ENCODE data around the gene ANO4. TPM values are rescaled to one million over a fixed set of nuclear protein-coding genes. Genes with fewer than 3 reads are reported as not detected.

The ANO4 gene
- not detected for total RNA-seq
- not detected for total RNA-seq (2013)

DNA sequence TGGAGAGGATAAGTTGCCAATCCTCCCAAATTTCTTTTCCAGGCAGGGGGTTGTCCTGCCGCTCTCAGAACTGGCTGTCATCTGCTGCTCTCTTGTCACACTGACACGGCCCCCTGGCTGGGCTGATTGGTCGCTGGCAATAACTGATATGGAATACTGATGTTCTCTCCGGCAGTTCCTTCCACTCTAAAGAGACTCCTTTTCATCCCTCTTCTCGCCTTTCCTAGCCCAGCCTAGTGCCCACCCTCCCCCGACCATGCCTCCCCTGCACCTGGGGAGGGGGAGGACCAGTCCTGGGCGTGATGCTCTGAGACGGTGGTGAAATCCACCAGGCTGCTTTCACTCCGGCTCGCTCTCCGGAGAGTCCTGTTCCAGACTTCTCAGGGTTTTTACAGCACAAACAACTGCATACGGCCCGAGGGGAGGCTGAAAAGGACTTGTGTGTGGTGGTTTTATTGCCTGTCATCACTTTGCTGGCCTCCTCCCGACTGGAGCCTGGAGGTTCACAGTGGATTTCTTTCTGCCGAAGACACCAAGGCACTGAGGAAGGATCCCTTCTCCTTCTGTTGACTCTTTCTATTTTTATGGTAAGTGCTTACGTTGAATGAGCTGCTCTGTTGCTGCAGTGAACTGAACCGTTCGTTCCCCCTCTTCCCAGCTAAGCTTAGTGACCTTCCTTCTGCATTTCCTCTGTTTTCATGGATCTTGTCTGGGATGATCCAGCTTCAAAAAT is at the start of gene ANO4:
Gene ANO4, plus strand, starts transcription at position 336 of the 733 bp plus-strand sequence. CDS start 107,010 bp downstream, outside the sequence.
- Mint-ChIP-seq H3K27ac (no peak within 1 kb of the TSS), H3K9me3 (peaks cover 3 to 4% of the 10 kb centered on the region in 2 donors), H3K4me1 (no peaks in the 10 kb centered on the region), H3K27me3 (ENCODE audit: low read depth in 2 of 2) (peaks cover 5 to 12% of the 10 kb centered on the region in 2 donors), H3K36me3 (no peaks in the 10 kb centered on the region), H3K4me3 (no peak within 1 kb of the TSS)
- WGBS (ENCODE audit: insufficient coverage) = 14% methylated on average over 16 of the region's 18 CpGs
- Histone ChIP-seq H3K36me3 (ENCODE audit: control insufficient read depth, insufficient read depth, low read length) (no peaks in the 10 kb centered on the region), H3K27ac (ENCODE audit: low read length) (no peak within 1 kb of the TSS), H3K4me3 (ENCODE audit: low read length) (no peak within 1 kb of the TSS), H3K9me3 (ENCODE audit: control insufficient read depth, insufficient read depth, low read length) (no peaks in the 10 kb centered on the region), H3K27me3 (ENCODE audit: control insufficient read depth, insufficient read depth, low read length) (no peaks in the 10 kb centered on the region), H3K4me1 (ENCODE audit: control insufficient read depth, insufficient read depth, low read length) (no peaks in the 10 kb centered on the region)
- ATAC-seq (no peak), DNase-seq (no peak)
- intact Hi-C loops (cut with micrococcal nuclease) = no loop called here
- TF ChIP-seq, protein P1, sequence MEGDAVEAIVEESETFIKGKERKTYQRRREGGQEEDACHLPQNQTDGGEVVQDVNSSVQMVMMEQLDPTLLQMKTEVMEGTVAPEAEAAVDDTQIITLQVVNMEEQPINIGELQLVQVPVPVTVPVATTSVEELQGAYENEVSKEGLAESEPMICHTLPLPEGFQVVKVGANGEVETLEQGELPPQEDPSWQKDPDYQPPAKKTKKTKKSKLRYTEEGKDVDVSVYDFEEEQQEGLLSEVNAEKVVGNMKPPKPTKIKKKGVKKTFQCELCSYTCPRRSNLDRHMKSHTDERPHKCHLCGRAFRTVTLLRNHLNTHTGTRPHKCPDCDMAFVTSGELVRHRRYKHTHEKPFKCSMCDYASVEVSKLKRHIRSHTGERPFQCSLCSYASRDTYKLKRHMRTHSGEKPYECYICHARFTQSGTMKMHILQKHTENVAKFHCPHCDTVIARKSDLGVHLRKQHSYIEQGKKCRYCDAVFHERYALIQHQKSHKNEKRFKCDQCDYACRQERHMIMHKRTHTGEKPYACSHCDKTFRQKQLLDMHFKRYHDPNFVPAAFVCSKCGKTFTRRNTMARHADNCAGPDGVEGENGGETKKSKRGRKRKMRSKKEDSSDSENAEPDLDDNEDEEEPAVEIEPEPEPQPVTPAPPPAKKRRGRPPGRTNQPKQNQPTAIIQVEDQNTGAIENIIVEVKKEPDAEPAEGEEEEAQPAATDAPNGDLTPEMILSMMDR (IDR thresholded peaks at IDR 0.05) = no peak

DNA sequence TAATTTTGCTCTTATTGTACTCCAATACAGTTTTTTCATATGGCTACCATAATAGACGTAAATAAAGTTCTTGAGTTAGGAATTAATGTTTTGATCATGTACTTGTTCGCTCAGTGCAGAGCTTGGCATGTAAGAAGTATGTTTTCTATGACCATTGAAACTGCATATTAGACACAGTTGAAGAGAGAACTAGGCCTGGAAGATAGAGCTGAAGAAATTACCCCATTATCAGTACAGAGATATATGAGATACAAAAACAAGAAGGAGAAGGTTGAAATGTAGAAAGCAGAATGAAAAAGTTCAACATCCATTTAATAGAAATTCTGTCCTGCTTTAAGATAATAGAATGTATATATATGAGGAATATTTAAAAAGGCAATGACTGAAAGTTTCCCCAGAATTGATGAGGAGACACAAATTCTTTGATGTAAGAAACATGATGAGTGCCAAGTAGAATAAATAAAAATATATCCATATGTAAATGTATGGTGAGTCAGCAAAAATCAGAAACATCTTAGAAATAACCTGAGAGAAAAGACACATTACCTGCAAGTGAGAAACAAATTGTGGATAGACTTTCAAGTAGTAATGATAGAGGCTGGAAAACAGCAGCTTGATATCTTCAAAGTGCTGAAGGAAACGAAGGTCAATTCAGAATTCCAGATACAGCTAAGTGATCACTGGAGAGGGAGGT is 49.1 kb upstream of the ANO4 start:
- Histone ChIP-seq H3K27ac (ENCODE audit: low read length) (no peak overlapping the region), H3K36me3 (ENCODE audit: control insufficient read depth, insufficient read depth, low read length) (no peaks in the 10 kb centered on the region), H3K4me3 (ENCODE audit: low read length) (no peak overlapping the region), H3K9me3 (ENCODE audit: control insufficient read depth, insufficient read depth, low read length) (no peaks in the 10 kb centered on the region), H3K27me3 (ENCODE audit: control insufficient read depth, insufficient read depth, low read length) (no peaks in the 10 kb centered on the region), H3K4me1 (ENCODE audit: control insufficient read depth, insufficient read depth, low read length) (no peaks in the 10 kb centered on the region)
- Mint-ChIP-seq H3K27me3 (ENCODE audit: low read depth in 2 of 2) (peaks cover 0 to 3% of the 10 kb centered on the region in 2 donors), H3K9me3 (peaks cover 0 to 5% of the 10 kb centered on the region in 2 donors), H3K36me3 (no peaks in the 10 kb centered on the region), H3K4me3 (no peak overlapping the region), H3K27ac (no peak overlapping the region), H3K4me1 (no peaks in the 10 kb centered on the region)
- TF ChIP-seq, protein P1 (IDR thresholded peaks at IDR 0.05) = no peak
- no peak for DNase-seq
- 84% methylated on average over 3 of the region's 3 CpGs for WGBS (ENCODE audit: insufficient coverage)
- intact Hi-C loops (cut with micrococcal nuclease) = no loop called here
- ATAC-seq = no peak

DNA sequence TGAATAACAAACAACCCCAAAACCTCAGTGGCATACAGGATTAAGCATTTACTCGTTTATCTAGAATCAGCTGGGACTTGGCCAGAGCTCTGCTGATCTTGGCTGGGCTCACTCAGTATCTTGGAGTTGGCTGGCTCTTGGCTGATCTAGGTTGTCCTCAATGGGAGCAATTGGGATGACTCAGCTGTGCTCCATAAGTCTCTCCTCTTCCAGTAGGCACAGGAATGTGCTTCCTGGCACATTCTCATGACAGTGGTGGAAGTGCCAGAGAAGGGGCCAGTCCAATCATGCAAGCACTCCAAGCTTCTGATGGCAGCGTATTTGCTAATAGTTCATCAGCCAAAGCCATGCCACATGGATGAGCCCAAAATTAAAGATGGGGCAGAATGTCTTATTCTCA is 41.7 kb upstream of the ANO4 start:
- TF ChIP-seq, protein P1 (IDR thresholded peaks at IDR 0.05) = no peak
- peaks cover 0 to 3% of the 10 kb centered on the region in 2 donors for H3K9me3 Mint-ChIP-seq
- no peaks in the 10 kb centered on the region for H3K4me1 Mint-ChIP-seq
- no peak for ATAC-seq
- no peak for DNase-seq
- intact Hi-C loops (cut with micrococcal nuclease) = no loop called here
- H3K27me3 Mint-ChIP-seq (ENCODE audit: low read depth in 2 of 2) = no peaks in the 10 kb centered on the region
- no peak overlapping the region for H3K4me3 Mint-ChIP-seq
- Histone ChIP-seq H3K9me3 (ENCODE audit: control insufficient read depth, insufficient read depth, low read length) (no peaks in the 10 kb centered on the region), H3K27ac (ENCODE audit: low read length) (no peak overlapping the region), H3K4me1 (ENCODE audit: control insufficient read depth, insufficient read depth, low read length) (no peaks in the 10 kb centered on the region), H3K4me3 (ENCODE audit: low read length) (no peak overlapping the region), H3K27me3 (ENCODE audit: control insufficient read depth, insufficient read depth, low read length) (no peaks in the 10 kb centered on the region), H3K36me3 (ENCODE audit: control insufficient read depth, insufficient read depth, low read length) (no peaks in the 10 kb centered on the region)
- 70% methylated on average over 2 of the region's 2 CpGs for WGBS (ENCODE audit: insufficient coverage)
- no peak overlapping the region for H3K27ac Mint-ChIP-seq
- H3K36me3 Mint-ChIP-seq = no peaks in the 10 kb centered on the region

All from natural killer cell (primary cell).